ENCODE data around the gene IDH3G. TPM values are rescaled to one million over a fixed set of nuclear protein-coding genes. Genes with fewer than 3 reads are reported as not detected.

IDH3G gene
- total RNA-seq, 1 experiment from 2014 or later = 43.2 TPM

DNA sequence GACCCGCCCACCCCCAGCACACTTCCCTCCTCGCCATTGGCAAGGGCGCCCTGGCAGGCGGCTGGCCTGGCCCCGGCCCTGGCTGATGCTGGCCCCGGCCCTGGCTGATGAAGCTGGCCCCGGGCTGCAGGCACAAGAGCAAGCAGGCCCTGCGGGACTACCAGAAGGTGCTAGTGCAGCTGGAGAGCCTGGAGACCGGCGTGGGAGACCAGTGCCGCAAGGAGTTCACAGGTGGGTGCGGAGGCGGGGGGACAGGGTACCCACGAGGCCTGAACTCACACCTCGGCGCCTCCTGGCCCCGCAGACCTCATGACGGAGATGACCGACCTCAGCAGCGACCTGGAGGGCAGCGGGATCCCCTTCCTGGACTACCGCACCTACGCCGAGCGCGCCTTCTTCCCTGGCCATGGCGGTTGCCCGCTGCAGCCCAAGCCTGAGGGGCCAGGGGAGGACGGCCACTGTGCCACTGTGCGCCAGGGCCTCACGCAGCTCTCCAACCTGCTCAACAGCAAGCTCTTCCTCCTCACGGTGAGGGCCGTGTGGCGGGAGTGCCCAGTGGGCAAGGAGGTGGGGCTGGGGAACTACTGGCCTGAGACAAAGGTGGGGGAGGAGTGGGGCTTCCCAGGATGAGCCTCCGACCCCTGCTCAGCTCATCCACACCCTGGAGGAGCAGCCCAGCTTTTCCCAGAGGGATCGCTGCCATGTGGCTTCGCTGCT is 19.4 kb downstream of the IDH3G start:
- no peak overlapping the region for H2BK20ac ChIP-seq (ENCODE audit: low read depth, low read length, poor library complexity, severe bottlenecking)
- no peaks in the 10 kb centered on the region for H3K79me1 ChIP-seq (ENCODE audit: insufficient read depth, low read depth, low read length, poor library complexity, severe bottlenecking)
- peaks cover 0 to 2% (median 1%) of the 10 kb centered on the region in 3 experiments; a peak in 3 of 7 replicates for H3K36me3 Mint-ChIP-seq (ENCODE audit: insufficient read depth in 1 of 3, low read depth in 3 of 3)
- no peaks in the 10 kb centered on the region for H4K20me1 ChIP-seq (ENCODE audit: control insufficient read depth, insufficient read depth, insufficient read length)
- no peak overlapping the region for H4K91ac ChIP-seq (ENCODE audit: insufficient read length, low read depth, low read length)
- H3K56ac ChIP-seq (ENCODE audit: insufficient read length, low read depth, low read length) = no peak overlapping the region
- no peak overlapping the region for H3T11ph ChIP-seq (ENCODE audit: low read length)
- TF ChIP-seq, protein P1, sequence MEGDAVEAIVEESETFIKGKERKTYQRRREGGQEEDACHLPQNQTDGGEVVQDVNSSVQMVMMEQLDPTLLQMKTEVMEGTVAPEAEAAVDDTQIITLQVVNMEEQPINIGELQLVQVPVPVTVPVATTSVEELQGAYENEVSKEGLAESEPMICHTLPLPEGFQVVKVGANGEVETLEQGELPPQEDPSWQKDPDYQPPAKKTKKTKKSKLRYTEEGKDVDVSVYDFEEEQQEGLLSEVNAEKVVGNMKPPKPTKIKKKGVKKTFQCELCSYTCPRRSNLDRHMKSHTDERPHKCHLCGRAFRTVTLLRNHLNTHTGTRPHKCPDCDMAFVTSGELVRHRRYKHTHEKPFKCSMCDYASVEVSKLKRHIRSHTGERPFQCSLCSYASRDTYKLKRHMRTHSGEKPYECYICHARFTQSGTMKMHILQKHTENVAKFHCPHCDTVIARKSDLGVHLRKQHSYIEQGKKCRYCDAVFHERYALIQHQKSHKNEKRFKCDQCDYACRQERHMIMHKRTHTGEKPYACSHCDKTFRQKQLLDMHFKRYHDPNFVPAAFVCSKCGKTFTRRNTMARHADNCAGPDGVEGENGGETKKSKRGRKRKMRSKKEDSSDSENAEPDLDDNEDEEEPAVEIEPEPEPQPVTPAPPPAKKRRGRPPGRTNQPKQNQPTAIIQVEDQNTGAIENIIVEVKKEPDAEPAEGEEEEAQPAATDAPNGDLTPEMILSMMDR (conservative IDR thresholded peaks at IDR 0.05) = no peak
- H3K23me2 ChIP-seq (ENCODE audit: insufficient read length, low read depth, low read length, poor library complexity, severe bottlenecking) = no peaks in the 10 kb centered on the region
- no peaks in the 10 kb centered on the region for H3K27me3 ChIP-seq (ENCODE audit: insufficient read depth, low read length)
- no peak overlapping the region for H2BK15ac ChIP-seq (ENCODE audit: low read depth, low read length)
- no peak overlapping the region for H4K5ac ChIP-seq (ENCODE audit: insufficient read length, low read depth, low read length)
- H2BK5ac ChIP-seq (ENCODE audit: insufficient read length, low read length) = no peak overlapping the region
- peaks cover 2% of the 10 kb centered on the region in 2 experiments for H3K4me1 Mint-ChIP-seq
- H3K9me3 Mint-ChIP-seq = peaks cover 26 to 53% of the 10 kb centered on the region in 2 experiments
- no peak overlapping the region for H3K18ac ChIP-seq (ENCODE audit: insufficient read length, low read depth, low read length)
- H3K79me2 ChIP-seq (ENCODE audit: insufficient read depth, low read length) = no peaks in the 10 kb centered on the region
- no peak overlapping the region for H3K4me2 ChIP-seq (ENCODE audit: insufficient read depth, insufficient read length, low read length)
- H3K23ac ChIP-seq (ENCODE audit: insufficient read length, low read depth, low read length) = no peak overlapping the region
- no peak overlapping the region for H3K27ac ChIP-seq (ENCODE audit: insufficient read length, low read depth, low read length)
- no peak overlapping the region for H3K9ac ChIP-seq (ENCODE audit: extremely low read depth, insufficient read length, low read length)
- no CpG with 5 or more reads among the region's 37 CpGs for WGBS (ENCODE audit: extremely low coverage, insufficient read length, low lambda C conversion rate)
- no peaks in the 10 kb centered on the region for H3K4me1 ChIP-seq (ENCODE audit: insufficient read depth, low read length)
- H2AFZ ChIP-seq (ENCODE audit: low read length) = no peak overlapping the region
- H2AK5ac ChIP-seq (ENCODE audit: insufficient read length, low read length) = no peak overlapping the region
- no peak overlapping the region for H2BK120ac ChIP-seq (ENCODE audit: low read depth, low read length, poor library complexity, severe bottlenecking)
- no peaks in the 10 kb centered on the region for H3K9me3 ChIP-seq (ENCODE audit: control insufficient read depth, low read depth, low read length)
- H3K27ac Mint-ChIP-seq = no peak overlapping the region
- no peak overlapping the region for H4K8ac ChIP-seq (replicated peaks; ENCODE audit: insufficient read length, low read depth, low read length)
- DNase-seq = no peak
- no peaks in the 10 kb centered on the region; the same call in 1 of the 2 replicates for H3K27me3 Mint-ChIP-seq (ENCODE audit: low read depth)
- no peak overlapping the region for H3K4ac ChIP-seq (ENCODE audit: low read depth, low read length)
- no peak overlapping the region for H3K14ac ChIP-seq (ENCODE audit: insufficient read depth, low read length)
- no peak overlapping the region for H2BK12ac ChIP-seq (ENCODE audit: insufficient read length, low read depth, low read length)
- H3K4me3 Mint-ChIP-seq = no peak overlapping the region

All from H9 (cell line).